Small intestine (tissue), 7 donors: Measurements from ENCODE around the gene UTP14C. TPM values are rescaled to one million over a fixed set of nuclear protein-coding genes. Genes with fewer than 3 reads are reported as not detected.
"Not testable (repeated sequence)": the region's sequence is repeated elsewhere in the genome, so short reads cannot be mapped to it uniquely, and the experiment has no call there.

Experiments used
- DNase-seq, 2 donors: peaks; one replicate each; pipeline versions ENCODE4 v3.0.0 to v3.0.0-alpha.2; 2013
- FAIRE-seq: peaks from 2 replicates; lab custom pipeline; 2012; peaks lifted over from hg19 to GRCh38; lab: Jason Lieb, UNC
- H3K27ac ChIP-seq, 3 donors: one replicate each; pipeline ENCODE4 v1.5.1; 2013; ENCODE audit warnings: low read length in 2 of 3, mild to moderate bottlenecking in 2 of 3, control low read depth in 1 of 3, inconsistent platforms in 1 of 3, low read depth in 1 of 3, moderate library complexity in 1 of 3
- H3K27me3 ChIP-seq, 3 donors: one replicate each; pipeline ENCODE4 v1.6.1; 2013; ENCODE audit warnings: low read length in 3 of 3, inconsistent platforms in 1 of 3; ENCODE audit not compliant: control insufficient read depth in 3 of 3, insufficient read depth in 3 of 3
- H3K36me3 ChIP-seq, 3 donors: one replicate each; pipeline ENCODE4 v1.6.1; 2013; ENCODE audit warnings: low read length in 3 of 3, inconsistent platforms in 1 of 3, low read depth in 1 of 3, mild to moderate bottlenecking in 1 of 3, moderate library complexity in 1 of 3; ENCODE audit not compliant: control insufficient read depth in 3 of 3, insufficient read depth in 2 of 3
- H3K4me1 ChIP-seq, 3 donors: one replicate each; pipeline ENCODE4 v1.6.1; 2013; ENCODE audit warnings: low read length in 2 of 3, inconsistent platforms in 1 of 3, low read depth in 1 of 3, mild to moderate bottlenecking in 1 of 3, moderate library complexity in 1 of 3; ENCODE audit not compliant: control insufficient read depth in 3 of 3, insufficient read depth in 2 of 3
- H3K4me3 ChIP-seq, 3 donors: one replicate each; pipeline ENCODE4 v1.5.1; 2013; ENCODE audit warnings: low read length in 3 of 3, control low read depth in 1 of 3, inconsistent platforms in 1 of 3, low read depth in 1 of 3, mild to moderate bottlenecking in 1 of 3, moderate library complexity in 1 of 3
- H3K9me3 ChIP-seq, 2 donors: one replicate each; pipeline ENCODE4 v1.6.1; 2013; ENCODE audit warnings: low read depth in 1 of 2, low read length in 1 of 2; ENCODE audit not compliant: control insufficient read depth in 2 of 2, insufficient read depth in 1 of 2
- WGBS, 3 donors: extraction: QIAGEN DNeasy Blood & Tissue Kit; methylation state at CpG; one replicate each; pipeline ENCODE4 v1.1.7; 2013; 5-methylcytosine and 5-hydroxymethylcytosine counted together
- polyA plus RNA-seq, 4 donors: library from polyadenylated mRNA; stranded (reverse) in 3 of 4; unstranded in 1 of 4; fragments of 200-250 nt in 3 of 4; fragments of 120-200 nt in 1 of 4; gene quantifications; one replicate each; pipeline versions ENCODE4 v1.2.1 to v1.2.3, GENCODE V29; 2013
- donor health status: healthy with polysubstance abuse.
- donor health status: control.
- donor health status: control.
- donor health status: Bipolar disorder and iron deficiency.
- donor health status: healthy.

The UTP14C gene
- polyA plus RNA-seq, 4 donors: 2.2 to 22.2 (median 5.6) TPM

GRCh38 chr13:52020191-52020590 lies 4.3 kb upstream of the UTP14C start:
- Histone ChIP-seq H3K27me3 (no peaks in the 10 kb centered on the region), H3K9me3 (no peaks in the 10 kb centered on the region), H3K4me3 (no peak overlapping the region), H3K4me1 (peaks cover 0 to under 1% (median 0%) of the 10 kb centered on the region in 3 donors), H3K36me3 (peaks cover 5 to 32% (median 7%) of the 10 kb centered on the region in 3 donors), H3K27ac (no peak overlapping the region)
- DNase-seq: no peak
- no peak for FAIRE-seq
- WGBS, 3 donors: 94 to 96% (median 95%) methylated on average over 3 of the region's 3 CpGs

GRCh38 chr13:52022356-52022755 lies 2.1 kb upstream of the UTP14C start:
- Histone ChIP-seq H3K27me3 (no peaks in the 10 kb centered on the region), H3K27ac (no peak overlapping the region), H3K36me3 (peaks cover 5 to 36% (median 8%) of the 10 kb centered on the region in 3 donors), H3K9me3 (peaks cover 0 to 9% of the 10 kb centered on the region in 2 donors), H3K4me3 (no peak overlapping the region), H3K4me1 (peaks cover 0 to 2% (median 0%) of the 10 kb centered on the region in 3 donors)
- WGBS, 3 donors: 94 to 100% (median 98%) methylated on average over 2 of the region's 2 CpGs
- DNase-seq (no peak), FAIRE-seq (no peak)

DNA sequence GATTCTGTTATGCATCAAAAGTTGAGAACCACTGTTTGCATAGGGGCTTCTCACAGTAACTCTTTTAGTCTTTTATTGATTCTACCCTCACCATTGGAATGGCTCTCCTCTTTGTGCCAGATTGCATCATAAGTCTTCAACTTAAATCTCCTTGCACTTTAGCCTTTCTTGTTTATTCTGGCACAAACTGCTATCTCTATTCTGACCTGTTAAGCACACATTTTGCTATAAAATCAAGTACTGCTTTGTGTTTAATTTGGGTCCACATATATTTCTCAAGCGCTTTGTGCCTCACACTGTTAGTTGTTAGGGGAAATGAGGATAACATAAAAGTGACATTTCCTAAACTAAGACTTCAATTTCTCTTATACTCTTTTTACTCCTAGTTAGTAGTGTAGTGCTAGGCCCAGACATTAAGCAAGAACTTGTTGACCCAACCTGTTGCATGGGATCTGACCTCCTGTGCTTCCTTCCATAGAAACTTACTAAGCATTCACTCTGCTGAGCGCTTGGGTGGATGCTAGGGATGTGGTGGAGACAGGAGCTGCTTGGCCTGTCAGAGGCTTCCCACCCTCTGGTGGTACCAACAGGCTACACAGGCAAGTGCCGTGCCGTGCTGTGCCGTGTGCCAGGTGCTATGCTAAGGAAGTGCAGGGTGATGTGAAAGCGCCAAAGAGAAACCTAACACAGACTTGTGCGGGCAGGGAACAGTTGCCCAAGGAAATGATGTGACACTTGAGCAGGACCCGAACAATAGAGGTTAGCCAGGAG lies 1.2 kb downstream of the UTP14C start:
- Histone ChIP-seq H3K27me3 (no peaks in the 10 kb centered on the region), H3K36me3 (peaks cover 5 to 40% (median 8%) of the 10 kb centered on the region in 3 donors), H3K27ac (no peak overlapping the region), H3K4me1 (peaks cover 0 to 2% (median 0%) of the 10 kb centered on the region in 3 donors), H3K9me3 (peaks cover 0 to 28% of the 10 kb centered on the region in 2 donors), H3K4me3 (no peak overlapping the region)
- WGBS, 3 donors: 94 to 98% (median 96%) methylated on average over 8 of the region's 8 CpGs
- FAIRE-seq: no peak
- DNase-seq: peak in 1 of 2 donors; percentile 25

DNA sequence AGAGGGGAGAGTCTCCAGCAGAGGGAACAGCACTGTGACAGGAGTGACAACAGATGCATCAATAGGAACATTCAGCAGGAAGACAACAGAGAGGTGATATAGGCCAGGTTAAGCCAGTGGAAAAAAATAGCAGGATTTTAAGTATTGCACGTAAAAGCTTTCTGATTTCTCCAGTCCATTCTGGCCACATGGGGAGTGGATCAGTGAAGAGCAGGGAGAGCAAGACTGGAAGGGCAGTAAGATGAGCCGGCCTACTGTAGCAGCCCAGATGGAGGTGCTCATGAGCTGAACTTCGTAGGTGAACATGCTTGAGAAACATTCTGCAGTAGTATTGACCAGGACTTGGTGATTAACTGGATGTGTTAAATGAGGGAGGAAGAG lies 1.7 kb downstream of the UTP14C start:
- Histone ChIP-seq H3K36me3 (peaks cover 5 to 40% (median 8%) of the 10 kb centered on the region in 3 donors), H3K4me1 (peaks cover 0 to 2% (median 0%) of the 10 kb centered on the region in 3 donors), H3K9me3 (peaks cover 0 to 31% of the 10 kb centered on the region in 2 donors), H3K27me3 (no peaks in the 10 kb centered on the region), H3K27ac (no peak overlapping the region), H3K4me3 (no peak overlapping the region)
- DNase-seq (no peak), FAIRE-seq (no peak)
- WGBS, 3 donors: 94 to 96% (median 95%) methylated on average over 3 of the region's 3 CpGs

DNA sequence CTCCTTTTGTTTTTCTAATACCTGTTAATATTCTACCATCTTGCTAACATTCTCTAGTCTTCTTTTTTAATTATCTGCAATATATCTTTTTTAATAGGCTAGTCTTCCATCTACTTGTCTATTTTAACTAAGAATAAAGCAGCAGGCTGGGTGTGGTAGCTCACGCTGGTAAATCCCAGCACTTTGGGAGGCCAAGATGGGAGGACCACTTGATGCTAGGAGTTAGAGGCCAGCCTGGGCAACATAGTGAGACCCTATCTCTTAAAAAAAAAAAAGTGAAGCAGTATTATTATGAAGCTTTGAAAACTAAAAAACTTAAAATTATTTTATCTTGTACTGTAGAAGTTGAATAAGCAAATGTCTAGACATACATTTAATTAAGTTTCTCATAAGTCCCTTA lies 3.3 kb downstream of the UTP14C start:
- Histone ChIP-seq H3K27ac (no peak overlapping the region), H3K36me3 (peaks cover 0 to 29% (median 6%) of the 10 kb centered on the region in 3 donors), H3K4me1 (peaks cover 0 to 2% (median 0%) of the 10 kb centered on the region in 3 donors), H3K9me3 (peaks cover 0 to 31% of the 10 kb centered on the region in 2 donors), H3K27me3 (no peaks in the 10 kb centered on the region), H3K4me3 (no peak overlapping the region)
- DNase-seq (no peak), FAIRE-seq (no peak)
- 97 to 100% (median 100%) methylated on average over 1 of the region's 1 CpG for WGBS, 3 donors

DNA sequence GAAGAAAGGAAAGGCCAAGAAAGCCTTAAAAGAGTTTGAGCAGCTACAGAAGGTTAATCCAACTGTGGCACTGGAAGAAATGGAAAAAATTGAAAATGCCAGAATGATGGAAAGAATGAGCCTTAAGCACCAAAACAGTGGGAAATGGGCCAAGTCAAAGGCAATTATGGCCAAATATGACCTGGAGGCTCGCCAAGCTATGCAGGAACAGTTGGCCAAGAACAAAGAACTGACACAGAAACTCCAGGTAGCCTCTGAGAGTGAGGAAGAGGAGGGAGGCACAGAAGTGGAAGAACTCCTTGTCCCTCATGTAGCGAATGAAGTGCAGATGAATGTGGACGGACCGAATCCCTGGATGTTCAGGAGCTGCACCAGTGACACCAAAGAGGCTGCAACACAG lies 5.1 kb downstream of the UTP14C start:
- no peak overlapping the region for H3K27ac ChIP-seq
- FAIRE-seq (no peak), DNase-seq (no peak)

GRCh38 chr13:52030401-52030800 lies 5.9 kb downstream of the UTP14C start:
- WGBS, 3 donors: 96 to 98% (median 97%) methylated on average over 4 to 6 of the region's 6 CpGs
- not testable (repeated sequence) for H3K4me1 ChIP-seq, H3K27me3 ChIP-seq, H3K27ac ChIP-seq, DNase-seq, H3K4me3 ChIP-seq, FAIRE-seq
- H3K9me3 ChIP-seq: peaks cover 0 to 31% of the 10 kb centered on the region in 2 donors
- peaks cover 0 to 23% (median 6%) of the 10 kb centered on the region in 3 donors for H3K36me3 ChIP-seq

More for the DNA sequence above, 5.1 kb downstream of the UTP14C start:
- H3K9me3 ChIP-seq: peaks cover 0 to 31% of the 10 kb centered on the region in 2 donors
- H3K36me3 ChIP-seq: peaks cover 0 to 23% (median 6%) of the 10 kb centered on the region in 3 donors
- WGBS, 3 donors: 83 to 91% (median 90%) methylated on average over 4 of the region's 4 CpGs
- no peak overlapping the region for H3K4me3 ChIP-seq
- no peaks in the 10 kb centered on the region for H3K27me3 ChIP-seq
- H3K4me1 ChIP-seq: peaks cover 0 to 2% (median 0%) of the 10 kb centered on the region in 3 donors

DNA sequence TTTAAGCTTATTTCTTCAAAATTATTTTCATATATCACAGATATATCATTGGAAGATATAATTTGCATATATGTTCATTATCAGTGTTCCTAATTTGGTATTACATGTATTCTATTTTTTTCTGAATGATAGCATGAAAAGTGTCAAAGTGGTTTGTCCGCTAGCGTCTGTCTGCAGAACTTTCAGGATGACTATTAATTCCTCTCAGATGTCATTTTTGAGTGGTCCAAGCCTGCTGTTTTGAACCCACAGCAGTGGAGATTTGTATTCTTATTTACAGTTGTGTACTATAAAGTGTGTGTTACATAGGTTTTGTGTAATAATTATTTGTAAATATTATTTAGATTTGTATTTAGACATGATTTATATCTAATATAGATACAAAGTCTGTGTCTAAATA lies 8.5 kb downstream of the UTP14C start:
- H3K4me1 ChIP-seq: no peaks in the 10 kb centered on the region
- peaks cover 0 to 22% of the 10 kb centered on the region in 2 donors for H3K9me3 ChIP-seq
- H3K27me3 ChIP-seq: no peaks in the 10 kb centered on the region
- no peak for FAIRE-seq
- WGBS, 3 donors: 70 to 94% (median 76%) methylated on average over 2 of the region's 2 CpGs
- peaks cover 0 to 10% (median 3%) of the 10 kb centered on the region in 3 donors for H3K36me3 ChIP-seq
- no peak overlapping the region for H3K4me3 ChIP-seq
- DNase-seq: no peak
- no peak overlapping the region for H3K27ac ChIP-seq
